HG02798 (cell line): ENCODE results near the gene RBM15.

Experiments used
- ATAC-seq: cut with Tn5 transposase; IDR thresholded peaks from one replicate; pipeline ENCODE4 v1.9.1; 2021; ENCODE audit warnings: mild to moderate bottlenecking; ENCODE audit not compliant: unreplicated experiment, poor library complexity

RBM15 gene

GRCh38 chr1:110347182-110347893 is 8.2 kb downstream of the RBM15 start:
- no peak for ATAC-seq

GRCh38 chr1:110348050-110348449 is 8.9 kb downstream of the RBM15 start:
- no peak for ATAC-seq

- no peak for ATAC-seq
Observed at GRCh38 chr1:110348771-110349170, 9.6 kb downstream of the RBM15 start.

GRCh38 chr1:110350360-110350759 is 11.2 kb downstream of the RBM15 start:
- ATAC-seq = no peak

GRCh38 chr1:110355321-110355720 is 16.1 kb downstream of the RBM15 start:
- no peak for ATAC-seq

- ATAC-seq = no peak
Observed at GRCh38 chr1:110356379-110356778, 17.2 kb downstream of the RBM15 start.

GRCh38 chr1:110360431-110360830 is 21.3 kb downstream of the RBM15 start:
- ATAC-seq = no peak

- ATAC-seq = no peak
Observed at GRCh38 chr1:110361856-110362255, 22.7 kb downstream of the RBM15 start.

GRCh38 chr1:110364221-110364620 is 25.0 kb downstream of the RBM15 start:
- no peak for ATAC-seq

GRCh38 chr1:110370827-110371226 is 31.6 kb downstream of the RBM15 start:
- no peak for ATAC-seq

- no peak for ATAC-seq
Observed at GRCh38 chr1:110375490-110375889, 36.3 kb downstream of the RBM15 start.

- ATAC-seq = no peak
Observed at GRCh38 chr1:110380672-110381283, 41.6 kb downstream of the RBM15 start.

GRCh38 chr1:110383251-110383990 is 44.2 kb downstream of the RBM15 start:
- no peak for ATAC-seq

- ATAC-seq = peak; percentile 67
Observed at GRCh38 chr1:110384581-110385321, 45.6 kb downstream of the RBM15 start.

GRCh38 chr1:110385369-110385768 is 46.2 kb downstream of the RBM15 start:
- no peak for ATAC-seq

GRCh38 chr1:110387048-110387754 is 48.0 kb downstream of the RBM15 start:
- ATAC-seq = no peak

- no peak for ATAC-seq
Observed at GRCh38 chr1:110390096-110390495, 50.9 kb downstream of the RBM15 start.

GRCh38 chr1:110390692-110391245 is 51.6 kb downstream of the RBM15 start, which contains the start of gene SLC16A4:
Gene SLC16A4, minus strand, starts transcription at chr1:110391026. Its CDS starts 1,703 bp downstream, at chr1:110389323.
- ATAC-seq = no peak

- ATAC-seq = no peak
Observed at GRCh38 chr1:110393286-110393685, 54.1 kb downstream of the RBM15 start.
